TTC549 (cell line): Measurements from ENCODE around the gene SMYD4.
"Not testable (repeated sequence)": the region's sequence is repeated elsewhere in the genome, so short reads cannot be mapped to it uniquely, and the experiment has no call there.

Experiments
- FAIRE-seq: peaks from 2 replicates; lab custom pipeline; 2012; peaks lifted over from hg19 to GRCh38; lab: Jason Lieb, UNC

SMYD4 gene

GRCh38 chr17:1820528-1821252 is 9.0 kb downstream of the SMYD4 start:
- FAIRE-seq = no peak

- FAIRE-seq = no peak
These were observed 16.6 kb downstream of the SMYD4 start for GRCh38 chr17:1813088-1813487.

- FAIRE-seq = no peak
These were observed 19.1 kb downstream of the SMYD4 start for GRCh38 chr17:1810450-1811103.

- FAIRE-seq = not testable (repeated sequence)
These were observed 19.9 kb downstream of the SMYD4 start for GRCh38 chr17:1809815-1810214.

GRCh38 chr17:1808644-1809043 is 21.1 kb downstream of the SMYD4 start:
- FAIRE-seq = no peak

- FAIRE-seq = no peak
These were observed 21.8 kb downstream of the SMYD4 start for GRCh38 chr17:1807890-1808289.

- no peak for FAIRE-seq
These were observed 26.4 kb downstream of the SMYD4 start for GRCh38 chr17:1803280-1803679.

- FAIRE-seq = no peak
These were observed 27.3 kb downstream of the SMYD4 start for GRCh38 chr17:1802429-1802828.

GRCh38 chr17:1800712-1801111 is 29.0 kb downstream of the SMYD4 start:
- no peak for FAIRE-seq

GRCh38 chr17:1800240-1800639 is 29.5 kb downstream of the SMYD4 start:
- FAIRE-seq = no peak

- FAIRE-seq = not testable (repeated sequence)
These were observed 31.9 kb downstream of the SMYD4 start for GRCh38 chr17:1797846-1798245.

- FAIRE-seq = no peak
These were observed 32.4 kb downstream of the SMYD4 start for GRCh38 chr17:1797323-1797722.

GRCh38 chr17:1796800-1797199 is 32.9 kb downstream of the SMYD4 start:
- FAIRE-seq = no peak

- no peak for FAIRE-seq
These were observed 36.3 kb downstream of the SMYD4 start for GRCh38 chr17:1793447-1793806.

- no peak for FAIRE-seq
These were observed 36.9 kb downstream of the SMYD4 start for GRCh38 chr17:1792495-1793446.

- FAIRE-seq = no peak
These were observed 39.8 kb downstream of the SMYD4 start for GRCh38 chr17:1789936-1790335.

- FAIRE-seq = no peak
These were observed 42.3 kb downstream of the SMYD4 start for GRCh38 chr17:1787301-1787902.

- no peak for FAIRE-seq
These were observed 43.0 kb downstream of the SMYD4 start for GRCh38 chr17:1786708-1787107.

- no peak for FAIRE-seq
These were observed 43.8 kb downstream of the SMYD4 start for GRCh38 chr17:1785930-1786329.

GRCh38 chr17:1783834-1784611 is 45.7 kb downstream of the SMYD4 start:
- no peak for FAIRE-seq

- no peak for FAIRE-seq
These were observed 46.4 kb downstream of the SMYD4 start for GRCh38 chr17:1783271-1783670.

GRCh38 chr17:1782171-1782567 is 47.5 kb downstream of the SMYD4 start:
- FAIRE-seq = no peak
